OCI-LY3 (cell line): ENCODE data around the gene CFAP58.
"Not testable (repeated sequence)": the region's sequence is repeated elsewhere in the genome, so short reads cannot be mapped to it uniquely, and the experiment has no call there.

Source experiments
- EZH2phosphoT487 ChIP-seq: fragments of 200-600 bp; shearing (Covaris generic); IDR thresholded peaks from 2 replicates; pipeline ENCODE4 v1.6.1; 2018; ENCODE audit warnings: antibody characterized with exemption, mixed run types, low read depth
- TF ChIP-seq, protein P1 (sequence below): fragments of 200-600, 300-600 bp; sonication (generic); IDR thresholded peaks from 2 replicates; pipeline ENCODE4 v1.5.1; 2014; ENCODE audit warnings: antibody characterized with exemption, low read length, low read depth

- TF ChIP-seq, protein P1, sequence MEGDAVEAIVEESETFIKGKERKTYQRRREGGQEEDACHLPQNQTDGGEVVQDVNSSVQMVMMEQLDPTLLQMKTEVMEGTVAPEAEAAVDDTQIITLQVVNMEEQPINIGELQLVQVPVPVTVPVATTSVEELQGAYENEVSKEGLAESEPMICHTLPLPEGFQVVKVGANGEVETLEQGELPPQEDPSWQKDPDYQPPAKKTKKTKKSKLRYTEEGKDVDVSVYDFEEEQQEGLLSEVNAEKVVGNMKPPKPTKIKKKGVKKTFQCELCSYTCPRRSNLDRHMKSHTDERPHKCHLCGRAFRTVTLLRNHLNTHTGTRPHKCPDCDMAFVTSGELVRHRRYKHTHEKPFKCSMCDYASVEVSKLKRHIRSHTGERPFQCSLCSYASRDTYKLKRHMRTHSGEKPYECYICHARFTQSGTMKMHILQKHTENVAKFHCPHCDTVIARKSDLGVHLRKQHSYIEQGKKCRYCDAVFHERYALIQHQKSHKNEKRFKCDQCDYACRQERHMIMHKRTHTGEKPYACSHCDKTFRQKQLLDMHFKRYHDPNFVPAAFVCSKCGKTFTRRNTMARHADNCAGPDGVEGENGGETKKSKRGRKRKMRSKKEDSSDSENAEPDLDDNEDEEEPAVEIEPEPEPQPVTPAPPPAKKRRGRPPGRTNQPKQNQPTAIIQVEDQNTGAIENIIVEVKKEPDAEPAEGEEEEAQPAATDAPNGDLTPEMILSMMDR = not testable (repeated sequence)
- not testable (repeated sequence) for TF ChIP-seq EZH2phosphoT487
Measured at GRCh38 chr10:104468818-104469217, 115.2 kb downstream of the CFAP58 start.
